ENCODE measurements around the gene RLN2.
"Not testable (repeated sequence)": the region's sequence is repeated elsewhere in the genome, so short reads cannot be mapped to it uniquely, and the experiment has no call there.

Gene RLN2

DNA sequence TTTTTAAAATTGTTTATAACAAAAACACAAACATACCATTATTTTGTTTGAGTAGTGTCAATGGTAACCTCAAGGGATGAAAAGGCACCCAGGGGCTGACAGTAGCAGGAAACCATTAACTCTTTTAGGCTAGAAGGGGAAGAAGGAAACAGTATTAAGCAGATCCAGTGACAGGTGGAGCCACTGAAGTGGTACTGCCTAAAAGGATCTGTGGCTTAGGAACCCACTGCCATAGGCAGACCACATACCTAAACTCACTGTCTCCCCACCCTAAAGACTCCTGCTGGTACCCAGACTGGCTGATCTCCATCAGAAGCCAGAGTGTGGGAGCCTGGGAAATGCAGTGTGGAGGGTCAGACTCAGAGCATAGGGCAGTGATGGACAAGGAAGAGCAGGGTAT, 21.7 kb upstream of the RLN2 start:
- DNase-seq (ENCODE audit: low read depth in 2 of 2), result no peak
- TF ChIP-seq, protein P1, sequence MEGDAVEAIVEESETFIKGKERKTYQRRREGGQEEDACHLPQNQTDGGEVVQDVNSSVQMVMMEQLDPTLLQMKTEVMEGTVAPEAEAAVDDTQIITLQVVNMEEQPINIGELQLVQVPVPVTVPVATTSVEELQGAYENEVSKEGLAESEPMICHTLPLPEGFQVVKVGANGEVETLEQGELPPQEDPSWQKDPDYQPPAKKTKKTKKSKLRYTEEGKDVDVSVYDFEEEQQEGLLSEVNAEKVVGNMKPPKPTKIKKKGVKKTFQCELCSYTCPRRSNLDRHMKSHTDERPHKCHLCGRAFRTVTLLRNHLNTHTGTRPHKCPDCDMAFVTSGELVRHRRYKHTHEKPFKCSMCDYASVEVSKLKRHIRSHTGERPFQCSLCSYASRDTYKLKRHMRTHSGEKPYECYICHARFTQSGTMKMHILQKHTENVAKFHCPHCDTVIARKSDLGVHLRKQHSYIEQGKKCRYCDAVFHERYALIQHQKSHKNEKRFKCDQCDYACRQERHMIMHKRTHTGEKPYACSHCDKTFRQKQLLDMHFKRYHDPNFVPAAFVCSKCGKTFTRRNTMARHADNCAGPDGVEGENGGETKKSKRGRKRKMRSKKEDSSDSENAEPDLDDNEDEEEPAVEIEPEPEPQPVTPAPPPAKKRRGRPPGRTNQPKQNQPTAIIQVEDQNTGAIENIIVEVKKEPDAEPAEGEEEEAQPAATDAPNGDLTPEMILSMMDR (IDR thresholded peaks at IDR 0.05; ENCODE audit: low read depth, low read length), result no peak
- no peak overlapping the region for H3K4me3 ChIP-seq (replicated peaks in 1 of 2; ENCODE audit: low read depth in 2 of 2, low read length in 2 of 2)

DNA sequence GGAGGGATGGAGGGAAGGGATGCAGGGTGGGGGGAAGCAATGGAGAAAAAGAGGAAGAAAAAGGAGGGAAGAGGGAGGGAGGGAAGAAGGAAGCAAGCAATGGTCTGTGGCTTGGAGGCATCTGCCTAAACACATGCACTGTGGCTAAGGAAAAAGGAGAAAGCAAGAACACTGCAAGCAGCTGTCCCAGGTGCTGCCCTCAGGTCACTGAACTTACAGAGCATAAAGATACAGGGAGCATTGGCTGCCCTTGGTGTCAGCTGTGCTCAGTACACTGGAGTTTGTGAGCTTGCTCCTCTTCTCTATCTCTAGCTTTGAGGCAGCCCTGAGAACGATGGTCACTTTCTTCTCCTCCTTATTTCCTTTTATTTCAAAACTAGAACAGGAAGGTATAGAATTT, 17.1 kb upstream of the RLN2 start:
- not testable (repeated sequence) for H3K4me3 ChIP-seq (replicated peaks in 1 of 2; ENCODE audit: low read depth in 2 of 2, low read length in 2 of 2); DNase-seq (ENCODE audit: low read depth in 2 of 2)

DNA sequence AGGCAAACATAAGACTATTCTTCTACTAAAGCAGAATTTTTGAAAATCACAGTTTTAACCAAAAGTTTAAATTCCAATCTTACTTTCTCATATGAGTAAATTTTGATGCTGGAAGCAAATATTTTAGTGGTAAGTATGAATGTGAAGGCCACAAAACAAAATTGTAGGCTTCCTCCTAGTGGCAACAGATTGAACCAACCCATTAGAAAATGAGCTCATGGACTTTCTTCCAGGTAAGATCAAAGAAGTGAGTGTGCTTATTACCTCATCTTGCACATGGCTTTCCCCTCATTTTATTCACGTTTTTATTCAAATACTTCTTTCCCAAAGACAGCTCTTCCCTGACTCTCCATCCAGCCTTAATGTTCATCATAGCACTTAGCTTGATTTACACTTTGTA, 16.5 kb upstream of the RLN2 start:
- peak in 1 of 2 donors; percentile 15 for DNase-seq (ENCODE audit: low read depth in 2 of 2)
- TF ChIP-seq, protein P1 (IDR thresholded peaks at IDR 0.05; ENCODE audit: low read depth, low read length), result peak; percentile 9
- no peak overlapping the region for H3K4me3 ChIP-seq (replicated peaks in 1 of 2; ENCODE audit: low read depth in 2 of 2, low read length in 2 of 2)

DNA sequence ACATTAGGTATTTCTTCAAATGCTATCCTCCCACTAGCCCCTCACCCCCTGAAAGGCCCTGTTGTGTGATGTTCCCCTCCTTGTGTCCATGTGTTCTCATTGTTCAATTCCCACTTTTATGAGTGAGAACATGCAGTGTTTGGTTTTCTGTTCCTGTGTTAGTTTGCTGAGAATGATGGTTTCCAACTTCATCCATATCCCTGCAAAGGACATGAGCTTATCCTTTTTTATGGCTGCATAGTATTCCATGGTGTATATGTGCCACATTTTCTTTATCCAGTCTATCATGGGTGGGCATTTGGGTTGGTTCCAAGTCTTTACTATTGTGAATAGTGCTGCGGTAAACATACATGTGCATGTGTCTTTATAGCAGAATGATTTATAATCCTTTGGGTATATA, 11.9 kb upstream of the RLN2 start:
- DNase-seq (ENCODE audit: low read depth in 2 of 2); H3K4me3 ChIP-seq (replicated peaks in 1 of 2; ENCODE audit: low read depth in 2 of 2, low read length in 2 of 2): not testable (repeated sequence)

DNA sequence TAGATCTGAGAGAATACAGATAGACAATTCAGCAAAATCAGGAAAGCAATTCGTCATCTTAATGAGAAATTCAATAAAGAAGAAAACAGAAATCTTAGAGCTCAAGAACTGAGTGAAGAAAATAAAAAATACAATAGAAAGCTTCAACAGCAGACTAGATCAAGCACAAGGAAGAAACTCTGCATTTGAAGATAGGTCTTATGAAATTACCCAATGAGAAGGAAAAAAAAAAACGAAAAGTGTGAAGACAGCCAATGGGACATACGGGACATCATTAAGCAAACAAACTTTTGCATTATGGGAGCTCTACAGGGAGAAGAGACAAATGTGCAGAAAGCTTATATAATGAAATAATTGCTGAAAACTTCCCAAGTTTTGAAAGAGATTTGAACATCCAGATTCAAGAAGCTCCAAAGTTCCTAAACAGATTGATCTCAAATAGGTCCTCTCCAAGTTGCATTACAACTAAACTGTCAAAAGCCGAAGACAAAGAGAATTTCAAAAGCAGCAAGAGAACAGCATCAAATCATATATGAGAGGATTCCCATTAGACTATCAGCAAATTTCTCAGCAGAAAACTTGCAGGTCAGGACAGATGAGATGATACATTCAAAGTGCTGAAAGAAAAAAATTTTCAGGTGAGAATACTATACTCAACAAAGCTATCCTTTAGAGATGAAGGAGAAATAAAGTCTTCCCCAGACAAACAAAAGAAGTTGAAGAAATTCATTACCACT, 10.8 kb upstream of the RLN2 start:
- H3K4me3 ChIP-seq (replicated peaks in 1 of 2; ENCODE audit: low read depth in 2 of 2, low read length in 2 of 2), result no peak overlapping the region
- DNase-seq (ENCODE audit: low read depth in 2 of 2), result no peak
- TF ChIP-seq, protein P1 (IDR thresholded peaks at IDR 0.05; ENCODE audit: low read depth, low read length), result no peak

DNA sequence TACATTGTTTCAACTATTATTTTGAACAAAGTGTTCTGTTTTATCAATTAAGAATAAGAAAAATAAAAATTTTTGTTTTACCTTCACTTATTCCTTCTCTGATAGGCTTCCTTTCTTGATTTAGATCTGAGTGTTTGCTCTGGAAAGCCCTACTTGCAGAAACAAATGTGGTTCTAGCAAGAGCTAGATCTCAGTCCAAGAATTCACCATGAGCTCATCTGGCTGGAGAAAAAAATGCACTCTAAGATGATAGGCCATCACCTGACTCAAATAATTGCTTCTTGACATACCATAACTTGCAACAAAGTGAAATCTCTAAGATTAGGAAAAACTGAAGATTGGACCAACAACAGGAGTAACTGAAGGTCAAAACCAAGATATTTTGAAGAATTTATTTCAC, 6.3 kb upstream of the RLN2 start:
- no peak for DNase-seq (ENCODE audit: low read depth in 2 of 2)
- TF ChIP-seq, protein P1 (IDR thresholded peaks at IDR 0.05; ENCODE audit: low read depth, low read length), result no peak
- H3K4me3 ChIP-seq (replicated peaks in 1 of 2; ENCODE audit: low read depth in 2 of 2, low read length in 2 of 2), result no peak overlapping the region

DNA sequence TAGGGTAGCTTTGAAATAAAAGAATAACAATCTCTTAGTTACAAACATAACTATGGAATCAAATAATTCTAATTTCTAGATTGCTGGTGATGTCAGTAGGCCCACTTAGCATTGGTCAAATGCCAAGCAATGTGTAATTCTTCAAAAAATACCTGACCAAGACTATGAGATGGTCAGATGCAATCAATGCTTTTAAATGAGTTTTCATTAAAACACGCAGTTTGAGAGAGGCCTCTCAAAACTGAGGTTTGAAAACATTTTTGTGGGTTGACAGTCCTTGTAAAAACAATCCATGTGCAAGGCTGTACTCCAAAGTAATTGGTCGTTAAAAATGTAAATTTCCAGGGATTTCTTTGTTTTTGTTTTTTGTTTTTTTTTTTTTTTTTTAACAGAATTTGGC, 1.2 kb upstream of the RLN2 start:
- TF ChIP-seq, protein P1 (IDR thresholded peaks at IDR 0.05; ENCODE audit: low read depth, low read length), result no peak
- DNase-seq (ENCODE audit: low read depth in 2 of 2), result no peak
- no peak overlapping the region for H3K4me3 ChIP-seq (replicated peaks in 1 of 2; ENCODE audit: low read depth in 2 of 2, low read length in 2 of 2)

DNA sequence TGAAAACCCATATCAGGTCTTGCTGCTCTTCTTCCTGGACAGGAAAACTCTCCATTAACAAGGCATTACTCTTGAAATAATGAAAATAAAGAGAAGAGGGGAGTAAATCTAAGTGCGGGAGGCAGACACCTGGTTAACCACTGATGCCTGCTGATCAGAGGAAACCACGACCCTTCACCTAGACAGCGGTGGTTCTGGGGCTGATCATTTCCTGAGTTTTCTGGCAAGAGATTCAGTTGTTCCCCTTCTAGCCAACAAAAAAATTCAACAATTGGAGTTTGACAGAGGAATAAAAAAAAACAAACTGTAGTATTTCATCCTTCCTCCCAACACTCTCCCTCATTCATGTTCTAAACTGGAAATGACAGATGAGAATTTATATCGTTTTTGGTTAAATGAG, 3.0 kb downstream of the RLN2 start:
- no peak for DNase-seq (ENCODE audit: low read depth in 2 of 2)
- H3K4me3 ChIP-seq (replicated peaks in 1 of 2; ENCODE audit: low read depth in 2 of 2, low read length in 2 of 2), result no peak overlapping the region
- TF ChIP-seq, protein P1 (IDR thresholded peaks at IDR 0.05; ENCODE audit: low read depth, low read length), result no peak
